MM.1S (cell line): ENCODE measurements around the gene CNGA3.
A peak's percentile ranks its signal among the peaks of the same experiment; 100 is the strongest.

Experiments
- DNase-seq: peaks from one replicate; pipeline ENCODE4 v3.0.0-alpha.2; 2015
- H2AFZ ChIP-seq: fragments of 300-600 bp; sonication (generic); 2 replicates; pipeline ENCODE4 v1.6.0; 2016; ENCODE audit warnings: antibody characterized with exemption, low read length
- H3F3A ChIP-seq: fragments of 300-600 bp; sonication (generic); 2 replicates; pipeline ENCODE4 v1.6.1; 2016; ENCODE audit warnings: mild to moderate bottlenecking, antibody characterized with exemption, low read length, moderate library complexity, mixed read lengths; ENCODE audit not compliant: insufficient read depth
- H3K27ac ChIP-seq: fragments of 300-600 bp; sonication (generic); 2 replicates; pipeline ENCODE4 v1.5.1; 2016; ENCODE audit warnings: mild to moderate bottlenecking, low read length
- H3K27me3 ChIP-seq: fragments of 300-600 bp; sonication (generic); replicated peaks from 2 replicates; pipeline ENCODE4 v1.6.0; 2016; ENCODE audit warnings: low read length; ENCODE audit not compliant: insufficient read depth
- H3K36me3 ChIP-seq: fragments of 300-600 bp; sonication (generic); replicated peaks from 2 replicates; pipeline ENCODE4 v1.6.1; 2016; ENCODE audit warnings: mild to moderate bottlenecking, low read length, mixed read lengths; ENCODE audit not compliant: insufficient read depth
- H3K4me1 ChIP-seq: fragments of 300-600 bp; sonication (generic); 2 replicates; pipeline ENCODE4 v1.6.1; 2016; ENCODE audit warnings: low read length, mixed read lengths
- H3K4me2 ChIP-seq: fragments of 300-600 bp; sonication (generic); 2 replicates; pipeline ENCODE4 v1.6.0; 2016; ENCODE audit warnings: low read depth, low read length
- H3K4me3 ChIP-seq: fragments of 300-600 bp; sonication (generic); 2 replicates; pipeline ENCODE4 v1.5.1; 2016; ENCODE audit warnings: low read length, mixed read lengths
- H3K79me2 ChIP-seq: fragments of 300-600 bp; sonication (generic); 2 replicates; pipeline ENCODE4 v1.6.1; 2016; ENCODE audit warnings: mixed run types, low read length, mixed read lengths
- H3K9ac ChIP-seq: fragments of 300-600 bp; sonication (generic); 2 replicates; pipeline ENCODE4 v1.6.1; 2016; ENCODE audit warnings: low read length, mixed read lengths
- H3K9me2 ChIP-seq: fragments of 300-600 bp; sonication (generic); replicated peaks from 2 replicates; pipeline ENCODE4 v1.6.1; 2016; ENCODE audit warnings: mild to moderate bottlenecking, low read length, mixed read lengths; ENCODE audit not compliant: insufficient read depth
- H3K9me3 ChIP-seq: fragments of 300-600 bp; sonication (generic); replicated peaks from 2 replicates; pipeline ENCODE4 v1.6.1; 2016; ENCODE audit warnings: mild to moderate bottlenecking, low read length, mixed read lengths; ENCODE audit not compliant: insufficient read depth
- H4K20me1 ChIP-seq: fragments of 300-600 bp; sonication (generic); 2 replicates; pipeline ENCODE4 v1.6.1; 2016; ENCODE audit warnings: mild to moderate bottlenecking, low read length, moderate library complexity, mixed read lengths; ENCODE audit not compliant: insufficient read depth
- CTCF ChIP-seq: fragments of 300-600 bp; sonication (generic); IDR thresholded peaks from 2 replicates; pipeline ENCODE4 v1.5.1; 2016; ENCODE audit warnings: antibody characterized with exemption, low read length, mixed read lengths
- EZH2 ChIP-seq: fragments of 300-600 bp; sonication (generic); optimal IDR thresholded peaks from 2 replicates; pipeline ENCODE3; 2017; ENCODE audit warnings: low read depth, mild to moderate bottlenecking, antibody characterized with exemption, low read length, mixed read lengths
- EZH2phosphoT487 ChIP-seq: fragments of 300-600 bp; sonication (generic); IDR thresholded peaks from 2 replicates; pipeline ENCODE4 v1.6.1; 2018; ENCODE audit warnings: antibody characterized with exemption, low read length

The CNGA3 gene

GRCh38 chr2:98445177-98445682 is 99.0 kb downstream of the CNGA3 start:
- no peaks in the 10 kb centered on the region for H3K27me3 ChIP-seq
- no peaks in the 10 kb centered on the region for H3K9me2 ChIP-seq
- no peaks in the 10 kb centered on the region for H4K20me1 ChIP-seq
- DNase-seq = no peak
- H3F3A ChIP-seq = peaks cover 49% of the 10 kb centered on the region
- H3K36me3 ChIP-seq = no peaks in the 10 kb centered on the region
- no peak for TF ChIP-seq CTCF
- TF ChIP-seq EZH2 = no peak
- no peak for TF ChIP-seq EZH2phosphoT487
- no peak overlapping the region for H2AFZ ChIP-seq
- peak overlapping the region; percentile 99 for H3K27ac ChIP-seq
- no peaks in the 10 kb centered on the region for H3K9me3 ChIP-seq
- H3K79me2 ChIP-seq = peaks cover 59% of the 10 kb centered on the region
- H3K4me3 ChIP-seq = peak overlapping the region; percentile 87
- peak overlapping the region; percentile 96 for H3K9ac ChIP-seq
- peak overlapping the region; percentile 82 for H3K4me2 ChIP-seq
- H3K4me1 ChIP-seq = peaks cover 16% of the 10 kb centered on the region

DNA sequence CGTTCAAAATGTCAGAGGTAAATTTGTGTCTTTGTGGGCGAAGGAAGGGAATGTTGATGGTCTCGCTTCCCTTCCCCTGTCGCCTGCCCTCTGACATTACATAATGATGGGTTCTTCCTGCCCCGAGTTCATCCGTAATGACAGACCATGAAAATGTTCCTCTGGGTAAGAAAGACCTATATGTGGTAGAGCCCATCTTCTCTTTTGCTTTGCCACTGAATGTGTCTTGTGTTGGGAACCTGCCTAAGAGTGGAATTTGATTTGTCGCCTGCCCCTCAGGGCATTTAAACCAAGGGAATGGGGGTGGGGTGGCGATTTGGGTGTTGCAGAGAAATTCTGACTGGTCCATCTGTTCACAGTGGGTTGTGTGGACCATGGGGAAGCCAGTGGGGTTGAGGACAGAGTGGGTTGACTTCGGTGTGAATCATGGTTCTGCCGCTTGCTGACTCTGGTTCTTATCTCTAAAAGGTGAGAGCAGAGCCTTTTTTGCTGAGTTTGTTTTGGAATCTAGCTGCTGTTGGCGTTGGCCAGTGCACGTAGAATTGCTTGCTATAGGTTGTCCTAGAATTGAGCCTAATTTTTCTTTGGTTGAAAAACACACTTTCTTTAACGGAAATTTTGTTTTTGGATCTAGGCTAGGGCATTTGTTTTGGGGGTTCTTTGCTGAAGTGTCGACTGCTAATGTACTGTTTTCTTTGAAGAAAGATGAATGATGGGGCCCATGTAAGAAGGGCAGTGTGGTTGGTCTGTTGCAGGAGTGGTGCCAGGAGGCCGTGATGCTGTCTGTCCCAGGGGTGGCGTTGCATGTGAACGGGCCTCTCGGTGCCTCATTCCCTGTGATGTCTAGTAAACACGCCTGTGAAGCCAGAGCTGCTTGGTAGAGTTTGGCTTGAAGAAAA is 99.7 kb downstream of the CNGA3 start:
- peak overlapping the region; percentile 82 for H3K4me2 ChIP-seq
- H3K27ac ChIP-seq = peak overlapping the region; percentile 99
- no peaks in the 10 kb centered on the region for H4K20me1 ChIP-seq
- peaks cover 22% of the 10 kb centered on the region for H3K4me1 ChIP-seq
- H3K9me3 ChIP-seq = no peaks in the 10 kb centered on the region
- peaks cover 66% of the 10 kb centered on the region for H3K79me2 ChIP-seq
- peak overlapping the region; percentile 87 for H3K4me3 ChIP-seq
- no peak overlapping the region for H2AFZ ChIP-seq
- TF ChIP-seq EZH2phosphoT487 (no peak), EZH2 (no peak), CTCF (0 out of 2 replicates have a peak, but pooled peaks have one; percentile 25)
- peak; percentile 74 for DNase-seq
- no peaks in the 10 kb centered on the region for H3K36me3 ChIP-seq
- H3K27me3 ChIP-seq = no peaks in the 10 kb centered on the region
- H3F3A ChIP-seq = peaks cover 53% of the 10 kb centered on the region
- H3K9ac ChIP-seq = peak overlapping the region; percentile 96
- H3K9me2 ChIP-seq = no peaks in the 10 kb centered on the region

- Histone ChIP-seq H3F3A (peaks cover 61% of the 10 kb centered on the region), H3K9me2 (no peaks in the 10 kb centered on the region), H3K27me3 (no peaks in the 10 kb centered on the region), H3K27ac (peak overlapping the region; percentile 99), H3K4me3 (peak overlapping the region; percentile 87), H3K9ac (peak overlapping the region; percentile 96), H2AFZ (no peak overlapping the region), H3K9me3 (no peaks in the 10 kb centered on the region), H3K4me1 (peaks cover 31% of the 10 kb centered on the region), H3K79me2 (peaks cover 76% of the 10 kb centered on the region), H3K4me2 (peak overlapping the region; percentile 82), H3K36me3 (no peaks in the 10 kb centered on the region), H4K20me1 (peaks cover 4% of the 10 kb centered on the region; the same call in 1 of the 2 replicates)
- TF ChIP-seq EZH2 (no peak), EZH2phosphoT487 (no peak), CTCF (no peak)
- DNase-seq = peak; percentile 46
These were observed 100.6 kb downstream of the CNGA3 start for GRCh38 chr2:98446850-98447249.
